HG02943 (cell line): Measurements from ENCODE around the gene PLA2G4B.

ENCODE experiments used
- ATAC-seq: cut with Tn5 transposase; IDR thresholded peaks from one replicate; pipeline ENCODE4 v1.9.1; 2021; ENCODE audit warnings: mild to moderate bottlenecking, low read depth, moderate library complexity; ENCODE audit not compliant: unreplicated experiment

Gene PLA2G4B

DNA sequence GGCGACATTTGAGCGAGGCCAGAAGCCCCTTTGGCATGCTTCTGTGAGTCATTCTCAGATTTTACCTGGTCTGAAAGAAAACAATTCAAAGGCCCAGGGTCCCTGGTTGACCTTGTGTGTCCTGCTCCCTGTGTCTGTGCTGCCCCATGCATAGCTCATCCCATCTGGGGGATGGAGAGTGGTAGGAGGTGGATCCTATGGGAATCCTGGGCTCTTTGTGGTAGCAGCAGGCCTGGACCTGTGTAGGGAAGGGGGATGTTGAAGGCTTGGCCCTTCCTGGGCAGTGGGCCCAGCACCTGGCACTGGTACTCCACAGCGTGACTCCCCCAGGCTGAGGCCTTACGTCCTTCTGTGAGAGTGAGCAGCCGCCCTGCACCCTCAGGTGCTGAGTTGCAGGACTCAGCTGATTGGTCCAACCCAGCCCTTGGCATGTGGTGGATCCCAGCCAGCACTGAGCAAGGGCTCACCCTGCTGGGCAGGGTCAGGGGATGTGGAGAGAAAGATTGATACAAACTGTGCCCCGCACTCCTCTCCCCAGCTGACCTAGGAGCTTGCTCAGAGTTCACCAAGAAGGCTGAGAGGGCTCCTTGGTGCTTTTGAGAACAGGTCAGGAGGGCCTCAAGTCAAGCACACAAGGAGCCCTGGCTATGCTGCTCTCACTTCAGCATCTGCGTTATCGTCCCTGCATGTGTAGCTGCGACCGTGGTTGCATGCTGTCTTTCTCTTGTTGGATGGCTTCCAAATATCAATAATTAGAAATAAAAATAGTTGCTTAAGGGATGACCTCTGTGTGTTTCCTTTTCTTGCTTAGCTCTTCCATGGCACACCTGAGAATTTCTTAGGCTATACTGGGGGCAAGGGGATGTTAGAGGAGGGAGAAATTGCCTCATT, 32.1 kb upstream of the PLA2G4B start:
- ATAC-seq, result no peak

GRCh38 chr15:41809121-41809520, 29.5 kb upstream of the PLA2G4B start:
- ATAC-seq, result no peak

GRCh38 chr15:41809526-41810220, 29.0 kb upstream of the PLA2G4B start:
- no peak for ATAC-seq

- ATAC-seq, result no peak
Observed at GRCh38 chr15:41810651-41811431, 27.8 kb upstream of the PLA2G4B start.

- no peak for ATAC-seq
Observed at GRCh38 chr15:41811432-41812195, 27.0 kb upstream of the PLA2G4B start.

- no peak for ATAC-seq
Observed at GRCh38 chr15:41812820-41813375, 25.7 kb upstream of the PLA2G4B start.

DNA sequence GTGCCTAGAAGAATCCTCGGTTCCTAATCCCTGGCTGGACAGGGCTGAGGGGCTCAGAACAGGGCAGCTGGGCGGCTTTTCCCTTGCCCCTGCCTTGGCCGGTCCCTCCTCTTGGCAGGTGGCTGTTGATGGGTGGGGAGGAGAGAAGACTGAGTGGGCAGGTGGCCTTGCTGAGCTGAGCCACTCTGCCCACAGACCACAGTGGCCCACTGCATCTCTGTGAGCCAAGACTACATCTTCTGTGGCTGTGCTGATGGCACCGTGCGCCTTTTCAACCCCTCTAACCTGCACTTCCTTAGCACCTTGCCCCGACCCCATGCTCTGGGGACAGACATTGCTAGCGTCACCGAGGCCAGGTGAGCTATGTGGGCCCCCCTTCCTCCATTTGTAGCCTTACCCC, 25.2 kb upstream of the PLA2G4B start:
- ATAC-seq, result no peak

GRCh38 chr15:41814534-41814933, 24.1 kb upstream of the PLA2G4B start:
- ATAC-seq, result no peak

- ATAC-seq, result no peak
Observed at GRCh38 chr15:41816788-41817187, 21.9 kb upstream of the PLA2G4B start.

- no peak for ATAC-seq
Observed at GRCh38 chr15:41817327-41817726, 21.3 kb upstream of the PLA2G4B start.

DNA sequence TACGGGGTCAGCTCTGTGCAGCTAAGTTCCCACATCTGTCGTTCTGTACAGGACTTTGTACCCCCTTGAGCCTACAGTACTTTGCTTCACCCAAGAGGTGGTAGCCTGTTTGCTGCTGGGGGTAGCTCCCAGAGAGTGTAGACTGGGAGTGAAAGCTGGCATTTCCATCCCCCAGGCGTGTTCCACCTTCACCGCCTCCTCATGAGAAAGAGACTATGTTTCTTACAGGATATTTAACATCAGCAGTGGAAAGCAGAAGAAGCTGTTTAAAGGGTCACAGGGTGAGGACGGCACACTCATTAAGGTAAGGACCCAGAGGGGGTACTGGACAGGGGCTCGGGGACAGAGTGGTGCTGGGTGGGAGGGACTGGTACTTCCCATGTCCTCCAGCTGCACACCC, 20.9 kb upstream of the PLA2G4B start:
- no peak for ATAC-seq

- ATAC-seq, result no peak
Observed at GRCh38 chr15:41819455-41820050, 19.1 kb upstream of the PLA2G4B start.

DNA sequence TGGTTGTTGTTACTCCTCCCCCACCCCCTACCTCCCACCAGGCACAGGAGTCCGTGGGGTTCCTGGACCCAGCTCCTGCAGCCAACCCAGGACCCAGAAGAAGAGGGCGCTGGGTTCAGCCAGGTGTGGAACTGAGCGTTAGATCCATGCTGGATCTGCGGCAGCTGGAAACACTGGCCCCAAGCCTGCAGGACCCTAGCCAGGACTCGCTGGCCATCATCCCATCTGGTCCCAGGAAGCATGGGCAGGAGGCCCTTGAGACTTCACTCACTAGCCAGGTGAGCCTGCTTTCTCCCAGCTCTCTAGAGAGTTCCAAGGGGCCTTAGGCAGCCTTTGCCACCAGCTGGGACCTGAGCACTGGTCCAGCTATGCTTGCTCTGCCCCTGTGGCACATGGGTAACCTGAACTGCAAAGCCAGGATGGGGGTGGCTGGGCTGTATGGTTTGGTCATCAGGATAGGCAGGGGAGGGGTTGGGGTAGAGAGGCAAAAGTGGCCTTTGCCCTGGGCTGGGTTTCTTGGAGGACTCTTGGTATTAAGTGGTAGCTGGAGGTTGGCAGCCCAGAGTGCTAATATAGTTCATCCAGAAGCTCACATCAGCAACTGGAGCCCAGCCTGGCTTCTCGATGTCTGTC, 17.7 kb upstream of the PLA2G4B start:
- ATAC-seq, result no peak

- ATAC-seq, result no peak
Observed at GRCh38 chr15:41821831-41822230, 16.8 kb upstream of the PLA2G4B start.

- no peak for ATAC-seq
Observed at GRCh38 chr15:41822471-41822870, 16.2 kb upstream of the PLA2G4B start.

GRCh38 chr15:41822957-41823356, 15.7 kb upstream of the PLA2G4B start:
- no peak for ATAC-seq

DNA sequence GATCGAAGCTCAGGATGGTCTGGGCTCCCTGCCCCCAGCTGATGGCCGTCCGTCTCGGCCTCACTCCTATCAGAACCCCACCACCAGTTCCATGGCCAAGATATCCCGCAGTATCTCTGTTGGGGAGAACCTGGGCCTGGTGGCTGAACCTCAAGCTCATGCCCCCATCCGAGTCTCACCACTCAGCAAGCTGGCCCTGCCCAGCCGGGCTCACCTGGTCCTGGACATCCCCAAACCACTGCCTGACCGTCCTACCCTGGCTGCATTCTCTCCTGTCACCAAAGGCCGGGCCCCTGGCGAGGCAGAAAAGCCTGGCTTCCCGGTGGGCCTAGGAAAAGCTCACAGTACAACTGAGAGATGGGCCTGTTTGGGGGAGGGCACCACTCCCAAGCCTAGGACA, 15.1 kb upstream of the PLA2G4B start:
- ATAC-seq, result no peak

DNA sequence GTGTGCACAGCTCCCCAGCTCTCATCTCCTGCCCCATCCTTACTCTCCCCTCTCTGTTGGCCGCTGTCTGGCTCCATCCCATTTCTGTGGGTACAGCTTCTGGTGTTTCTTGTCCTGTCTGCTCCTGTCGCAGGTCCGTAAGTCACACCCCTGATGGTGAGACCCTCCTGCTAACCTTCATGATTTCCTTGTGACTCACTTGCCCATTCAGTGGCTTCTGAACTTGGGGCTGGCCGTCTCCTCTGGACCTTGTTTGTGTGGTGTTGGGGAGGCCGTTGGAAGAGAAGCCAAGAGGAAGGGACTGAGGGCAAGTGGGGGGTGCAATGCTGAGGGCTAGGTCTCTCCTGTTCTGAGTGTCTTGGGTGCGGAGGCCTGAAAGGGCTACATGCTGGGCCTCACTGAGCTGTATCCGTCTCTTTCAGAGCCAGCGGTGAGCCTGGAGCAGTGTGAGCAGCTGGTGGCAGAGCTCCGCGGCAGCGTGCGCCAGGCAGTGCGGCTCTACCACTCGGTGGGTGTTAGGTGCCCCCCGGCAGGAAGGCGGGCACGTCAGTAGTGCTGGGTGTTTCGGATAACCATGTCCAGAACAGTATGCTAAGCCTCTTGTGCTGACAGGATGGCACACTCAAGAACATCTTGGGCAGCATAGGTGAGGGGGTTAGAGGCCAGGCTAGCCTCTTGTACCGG, 14.4 kb upstream of the PLA2G4B start:
- no peak for ATAC-seq

- no peak for ATAC-seq
Observed at GRCh38 chr15:41825145-41825544, 13.5 kb upstream of the PLA2G4B start.
